Hematopoietic multipotent progenitor cell (in vitro differentiated cells): ENCODE results near the gene INPP5E. TPM values are rescaled to one million over a fixed set of nuclear protein-coding genes. Genes with fewer than 3 reads are reported as not detected.

ENCODE experiments used
- DNase-seq, 3 donors: peaks; one replicate each; pipeline ENCODE4 v3.0.0-alpha.2; 2011 to 2015; ENCODE audit warnings: low read depth in 2 of 3, low spot score in 2 of 3
- total RNA-seq: library from RNA; depleted of rRNA; stranded (reverse); fragments of >200 nt; gene quantifications from one replicate; pipeline ENCODE4 v1.2.3, GENCODE V29; 2012

INPP5E gene
- total RNA-seq, 1 donor = 11.3 TPM

GRCh38 chr9:136451221-136451877 lies 11.7 kb upstream of the INPP5E start:
- no peak for DNase-seq

GRCh38 chr9:136448655-136449054 lies 9.0 kb upstream of the INPP5E start:
- DNase-seq = no peak

- no peak for DNase-seq
Observed at GRCh38 chr9:136447173-136447778, 7.6 kb upstream of the INPP5E start.

GRCh38 chr9:136445799-136446198 lies 6.2 kb upstream of the INPP5E start:
- DNase-seq = no peak

GRCh38 chr9:136444102-136444501 lies 4.5 kb upstream of the INPP5E start:
- no peak for DNase-seq

GRCh38 chr9:136443687-136444086 lies 4.0 kb upstream of the INPP5E start:
- no peak for DNase-seq

GRCh38 chr9:136443087-136443486 lies 3.4 kb upstream of the INPP5E start:
- DNase-seq = no peak

- DNase-seq = no peak
Observed at GRCh38 chr9:136442265-136442664, 2.6 kb upstream of the INPP5E start.

- DNase-seq = no peak
Observed at GRCh38 chr9:136441681-136442245, 2.1 kb upstream of the INPP5E start.

GRCh38 chr9:136441191-136441680 lies 1.6 kb upstream of the INPP5E start:
- DNase-seq = no peak

GRCh38 chr9:136438548-136439480 lies 831 bp downstream of the INPP5E start:
- DNase-seq = peak; percentile 23 to 36 (median 25)

- DNase-seq = no peak
Observed at GRCh38 chr9:136437839-136438547, 1.7 kb downstream of the INPP5E start.

- DNase-seq = no peak
Observed at GRCh38 chr9:136437430-136437829, 2.2 kb downstream of the INPP5E start.

GRCh38 chr9:136436055-136436634 lies 3.5 kb downstream of the INPP5E start:
- no peak for DNase-seq

- no peak for DNase-seq
Observed at GRCh38 chr9:136434580-136435169, 5.0 kb downstream of the INPP5E start.

- DNase-seq = no peak
Observed at GRCh38 chr9:136433849-136434579, 5.6 kb downstream of the INPP5E start.

GRCh38 chr9:136433043-136433715 lies 6.5 kb downstream of the INPP5E start:
- no peak for DNase-seq

GRCh38 chr9:136432591-136432990 lies 7.1 kb downstream of the INPP5E start:
- DNase-seq = no peak
